ENCODE measurements around the gene PTPRA.

GRCh38 chr20:3072530-3073250, 199.4 kb downstream of the PTPRA start:
- no peak for TF ChIP-seq CTCF (IDR thresholded peaks at IDR 0.05)
- no peak for TF ChIP-seq POLR2A (IDR thresholded peaks at IDR 0.05)

Data from right lobe of liver (tissue), 4 donors.